HG02588 (cell line): ENCODE data around the gene SERTAD1.

ENCODE experiments used
- ATAC-seq: cut with Tn5 transposase; IDR thresholded peaks from one replicate; pipeline ENCODE4 v1.9.1; 2021; ENCODE audit warnings: mild to moderate bottlenecking, moderate library complexity; ENCODE audit not compliant: unreplicated experiment

Gene SERTAD1

DNA sequence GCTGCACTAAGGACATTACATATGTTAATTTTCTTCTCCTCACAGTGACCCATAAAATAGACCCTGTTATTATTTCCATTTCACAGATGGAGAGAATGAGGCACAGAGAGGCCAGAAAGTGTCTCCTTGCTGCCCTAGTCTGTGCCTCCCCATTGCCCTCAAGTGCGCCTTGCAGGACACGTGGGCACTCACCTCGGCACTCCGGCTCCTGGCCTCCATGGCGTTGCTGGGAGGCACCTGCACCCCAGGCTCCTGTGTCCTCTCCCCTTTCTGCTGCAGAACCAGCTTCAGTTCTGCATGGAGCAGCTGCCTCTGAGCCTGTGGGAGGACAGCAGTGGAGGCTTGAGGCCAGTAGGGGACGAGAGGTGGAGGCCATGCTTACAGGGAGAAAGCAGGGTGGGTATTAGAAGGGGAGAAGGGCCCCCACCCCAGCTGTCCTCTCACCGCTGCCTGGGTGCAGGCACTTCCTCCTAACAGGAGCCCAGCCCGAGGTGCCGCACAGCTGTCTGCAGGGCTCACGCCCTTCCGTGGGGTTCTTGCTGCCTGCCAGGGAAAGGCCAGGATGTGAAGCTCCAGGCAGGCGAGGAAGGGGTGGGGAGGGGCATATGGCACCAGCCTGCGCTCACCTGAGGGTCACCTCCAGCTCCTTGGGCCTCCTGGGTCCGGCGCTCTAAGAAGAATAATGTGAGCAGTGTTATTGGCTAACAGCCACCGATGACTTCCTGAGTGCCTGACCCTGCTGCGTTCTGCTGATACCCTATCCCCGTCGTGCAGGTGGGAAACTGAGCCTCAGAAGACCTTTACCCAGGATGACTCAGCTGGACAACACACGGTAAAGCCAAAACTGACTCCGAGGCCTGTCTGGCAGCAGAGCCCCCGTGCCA, 17.8 kb downstream of the SERTAD1 start:
- no peak for ATAC-seq

DNA sequence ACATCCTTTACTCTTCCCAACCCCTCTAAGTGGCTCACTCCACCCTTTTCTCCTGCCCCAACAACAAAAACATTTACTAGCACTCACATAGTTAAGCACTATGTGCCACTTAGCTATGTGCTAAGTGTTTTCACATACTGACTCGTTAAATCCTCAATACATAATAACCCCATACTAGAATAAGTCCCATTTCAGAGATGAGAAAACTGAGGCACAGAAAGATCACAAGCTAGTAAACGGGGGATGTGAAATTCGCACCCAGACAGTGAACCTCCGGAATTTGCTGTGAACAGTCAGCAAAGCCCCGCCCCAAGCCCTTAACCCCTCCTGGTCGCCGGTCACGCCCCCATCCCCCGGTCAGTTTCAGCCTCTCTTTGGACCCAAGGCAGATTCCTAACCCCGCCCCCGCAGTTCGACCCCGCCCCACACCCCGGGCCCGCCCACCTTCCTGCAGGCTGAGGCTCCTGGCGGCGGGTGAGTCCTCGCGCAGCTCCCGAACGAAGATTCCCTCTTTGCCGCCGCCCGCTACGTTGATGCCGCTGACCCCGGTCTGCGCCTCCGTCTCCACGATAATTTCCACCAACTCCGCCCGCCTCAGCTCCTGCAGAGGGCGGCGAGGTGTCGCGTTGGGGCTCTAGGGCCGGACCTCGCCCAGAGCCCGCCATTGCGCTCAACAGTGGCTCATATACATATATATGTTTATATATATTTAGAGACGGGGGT, 22.4 kb downstream of the SERTAD1 start:
- ATAC-seq, result peak; percentile 68

DNA sequence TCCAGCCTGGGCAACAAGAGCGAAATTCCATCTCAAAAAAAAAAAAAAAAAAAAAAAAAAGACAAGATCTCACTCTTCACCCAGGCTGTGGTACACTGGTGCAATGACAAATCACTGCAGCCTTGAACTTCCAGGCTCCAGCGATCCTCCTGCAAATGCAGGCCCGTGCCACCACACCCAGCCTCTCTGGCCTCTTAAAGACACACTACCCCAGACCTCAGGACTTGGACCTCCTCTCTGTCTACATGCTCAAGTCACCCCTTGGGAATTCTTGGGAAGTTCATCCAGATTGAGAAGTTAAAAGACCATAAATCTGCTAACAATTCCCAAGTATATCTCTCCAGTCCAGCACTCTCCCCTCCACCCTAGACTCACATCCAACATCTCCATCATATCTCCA, 25.2 kb downstream of the SERTAD1 start:
- ATAC-seq, result no peak

DNA sequence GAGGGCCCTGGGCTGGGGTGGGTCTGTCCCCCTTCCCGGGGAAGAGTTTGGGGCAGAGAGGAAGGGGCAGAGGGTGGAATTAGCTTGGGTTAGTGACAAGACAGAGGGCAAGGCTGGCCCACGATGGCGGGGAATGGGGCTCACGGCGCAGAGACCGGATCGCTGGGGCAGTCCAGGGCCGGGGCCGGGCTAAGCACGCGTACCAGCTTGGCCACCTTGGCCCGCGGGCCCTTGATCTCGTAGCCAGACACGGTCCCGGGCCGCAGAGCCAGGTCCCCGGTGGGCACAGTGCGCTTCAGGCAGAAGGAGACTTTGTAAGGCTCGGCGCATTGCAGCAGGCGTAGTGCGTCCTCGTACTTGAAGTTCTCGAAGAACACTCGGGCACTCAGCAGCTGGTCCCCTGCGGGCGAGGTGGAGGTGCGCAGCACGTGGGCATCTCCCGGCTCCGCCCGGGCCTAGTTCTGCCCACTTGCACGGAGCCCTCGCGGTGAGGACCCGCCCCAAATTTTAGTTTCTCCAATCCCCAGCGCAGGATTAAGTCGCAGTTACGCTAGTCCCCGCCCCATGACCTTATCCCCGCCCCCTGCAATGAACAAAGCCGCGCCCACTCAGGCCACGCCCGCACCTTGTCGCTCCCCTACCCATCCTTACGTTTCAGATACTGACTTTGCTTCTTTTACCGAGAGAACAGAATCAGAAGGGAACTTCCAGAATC, 27.2 kb downstream of the SERTAD1 start:
- no peak for ATAC-seq

DNA sequence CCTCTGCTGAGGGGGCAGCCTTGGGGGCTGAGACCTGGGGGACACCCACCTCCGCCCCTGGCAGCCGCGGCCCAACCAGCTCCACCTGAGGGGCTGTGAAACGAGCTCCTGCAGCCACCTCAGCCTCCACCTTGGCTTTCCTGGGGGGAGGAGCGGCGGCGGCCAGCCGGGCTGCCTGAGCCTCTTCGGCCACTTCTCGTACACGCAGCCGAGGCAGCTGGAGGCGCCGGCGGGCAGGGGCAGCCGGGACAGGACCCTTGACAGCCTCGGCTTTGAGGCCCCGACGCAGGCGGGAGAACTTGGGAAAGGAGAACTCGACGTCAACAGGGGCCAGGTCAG, 28.3 kb downstream of the SERTAD1 start:
- ATAC-seq, result no peak

DNA sequence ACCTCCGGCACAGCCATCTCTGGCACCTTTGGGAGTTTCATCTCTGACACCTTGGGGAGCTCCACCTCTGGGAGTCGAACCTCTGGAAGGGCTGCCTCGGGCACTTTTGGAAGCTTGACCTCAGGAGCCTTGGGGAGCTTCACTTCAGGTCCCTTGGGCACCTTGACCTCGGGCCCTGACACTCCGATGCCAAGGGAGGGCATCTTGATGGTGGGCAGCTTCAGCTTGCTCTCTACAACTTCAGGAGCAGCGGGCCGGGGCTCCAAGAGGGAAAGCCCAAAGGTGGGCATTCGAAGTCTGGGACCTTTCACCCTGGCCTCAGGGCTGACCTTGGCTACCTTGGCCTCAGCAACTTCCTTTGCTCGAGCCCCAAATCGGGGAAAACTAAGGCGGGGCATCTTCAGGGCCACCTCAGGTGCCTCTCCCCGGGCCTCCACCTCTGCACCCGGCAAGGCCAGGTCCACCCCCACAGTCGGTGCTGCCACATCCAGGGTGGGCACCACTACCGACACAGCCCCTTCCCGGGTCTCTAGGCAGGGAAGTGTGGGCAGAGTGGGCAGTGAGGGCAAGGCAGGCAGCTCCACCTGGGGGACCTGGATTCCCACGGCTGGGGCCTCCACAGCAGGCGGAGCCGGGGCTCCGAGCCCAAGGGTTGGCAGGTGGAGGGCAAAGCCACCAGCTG, 28.8 kb downstream of the SERTAD1 start:
- ATAC-seq, result no peak

DNA sequence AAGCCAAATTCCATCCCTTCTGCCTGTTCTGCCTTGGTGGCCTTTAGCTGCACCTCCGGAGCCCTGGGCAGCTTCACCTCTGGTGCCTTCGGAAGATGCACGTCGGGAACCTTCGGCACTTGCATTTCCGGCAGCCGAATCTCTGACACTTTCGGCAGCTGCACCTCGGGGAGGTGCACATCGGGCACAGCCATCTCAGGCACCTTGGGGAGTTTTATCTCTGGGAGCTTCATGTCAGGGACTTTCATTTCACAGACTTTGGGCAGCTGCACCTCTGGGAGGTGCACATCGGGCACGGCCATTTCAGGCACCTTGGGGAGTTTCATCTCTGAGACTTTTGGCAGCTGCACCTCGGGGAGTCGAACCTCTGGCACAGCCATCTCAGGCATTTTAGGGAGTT, 29.8 kb downstream of the SERTAD1 start:
- ATAC-seq, result no peak

DNA sequence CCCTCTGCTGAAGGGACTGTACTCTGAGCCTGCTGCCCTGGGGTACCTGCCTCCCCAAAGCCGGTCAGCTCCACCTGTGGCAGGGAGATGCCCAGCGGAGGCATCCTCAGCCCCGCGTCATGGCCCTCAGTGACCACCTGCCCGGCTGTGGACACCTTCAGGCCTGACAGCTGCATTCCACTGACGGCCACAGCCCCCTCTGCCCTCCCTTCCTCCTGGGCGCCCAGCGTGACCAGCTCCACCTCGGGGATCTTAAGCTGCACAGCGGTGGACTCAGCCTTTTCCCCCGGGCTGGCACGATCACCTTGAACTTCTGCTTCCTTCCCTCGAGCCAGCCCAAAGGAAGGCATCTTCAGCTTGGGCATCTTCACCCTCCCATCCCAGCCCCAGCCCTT, 31.0 kb downstream of the SERTAD1 start:
- no peak for ATAC-seq

DNA sequence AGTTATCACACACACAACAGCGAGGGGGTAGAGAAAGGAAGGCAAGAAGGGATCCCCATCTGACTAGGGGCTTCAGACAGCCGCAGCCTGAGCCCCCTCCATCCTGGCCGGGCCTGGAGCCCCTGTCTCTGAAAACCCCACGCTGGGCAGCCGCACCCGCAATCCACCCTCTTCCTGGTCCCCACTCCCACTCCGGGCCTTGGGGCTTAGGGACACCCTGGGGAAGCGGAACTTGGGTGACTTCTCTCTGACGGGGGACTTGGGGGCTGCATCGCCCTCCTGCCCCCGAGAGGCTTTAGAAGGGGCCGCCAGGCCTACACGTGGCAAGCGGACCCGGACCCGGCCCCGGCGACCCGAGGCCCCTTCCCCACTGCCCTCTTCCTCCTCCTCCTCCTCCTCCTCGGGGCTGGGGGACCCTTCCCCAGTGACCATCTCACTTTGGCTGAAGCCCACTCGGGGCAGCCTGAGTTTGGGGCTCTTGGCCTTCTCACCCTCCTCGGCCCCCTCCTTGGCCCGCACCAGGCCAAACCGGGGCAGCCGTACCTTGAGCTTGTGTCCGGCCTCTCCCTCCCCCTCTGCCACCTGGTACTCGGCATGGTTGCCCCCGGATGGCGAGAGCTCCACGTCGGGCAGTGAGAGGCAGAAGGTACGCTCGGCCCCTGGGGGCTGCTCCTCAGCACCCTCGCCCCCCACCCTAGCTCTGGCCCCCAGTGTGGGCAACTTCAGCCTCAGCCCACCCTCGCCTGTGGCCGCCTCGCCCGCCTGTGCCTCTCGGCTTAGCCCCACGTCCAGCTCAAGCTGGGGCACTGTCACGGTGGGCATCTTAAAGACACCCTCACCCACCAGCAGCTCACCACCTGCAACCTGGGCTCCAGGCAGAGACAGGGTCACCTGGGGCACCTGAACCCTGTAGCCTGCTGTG, 31.6 kb downstream of the SERTAD1 start:
- ATAC-seq, result no peak

DNA sequence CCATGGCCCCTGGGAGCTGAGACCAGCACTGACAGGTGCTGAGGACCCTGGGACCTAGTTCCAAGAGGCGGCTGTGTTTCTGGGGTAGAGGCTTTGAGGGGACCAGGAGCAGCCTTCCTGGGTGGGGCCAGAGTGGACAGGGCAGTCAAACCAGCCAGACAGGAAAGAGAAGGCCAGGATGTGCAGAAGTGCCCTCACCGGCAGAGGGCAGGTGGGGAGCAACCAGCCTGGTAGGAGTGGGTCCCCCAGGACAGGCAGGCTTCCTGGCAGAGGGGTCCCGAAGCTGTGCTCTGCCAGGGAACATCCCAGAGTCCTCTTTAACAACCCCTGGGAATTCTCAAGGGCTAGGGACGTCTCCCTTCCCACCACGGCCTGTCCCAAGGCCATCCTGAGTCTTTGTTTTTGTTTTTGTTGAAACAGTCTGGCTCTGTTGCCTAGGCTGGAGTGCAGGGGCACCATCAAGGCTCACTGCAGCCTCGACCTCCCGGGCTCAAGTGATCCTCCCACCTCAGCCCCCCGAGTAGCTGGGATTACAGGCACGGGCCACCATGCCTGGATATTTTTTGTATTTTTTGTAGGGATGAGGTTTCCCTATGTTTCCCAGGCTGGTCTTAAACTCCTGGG, 32.8 kb downstream of the SERTAD1 start:
- ATAC-seq, result no peak

DNA sequence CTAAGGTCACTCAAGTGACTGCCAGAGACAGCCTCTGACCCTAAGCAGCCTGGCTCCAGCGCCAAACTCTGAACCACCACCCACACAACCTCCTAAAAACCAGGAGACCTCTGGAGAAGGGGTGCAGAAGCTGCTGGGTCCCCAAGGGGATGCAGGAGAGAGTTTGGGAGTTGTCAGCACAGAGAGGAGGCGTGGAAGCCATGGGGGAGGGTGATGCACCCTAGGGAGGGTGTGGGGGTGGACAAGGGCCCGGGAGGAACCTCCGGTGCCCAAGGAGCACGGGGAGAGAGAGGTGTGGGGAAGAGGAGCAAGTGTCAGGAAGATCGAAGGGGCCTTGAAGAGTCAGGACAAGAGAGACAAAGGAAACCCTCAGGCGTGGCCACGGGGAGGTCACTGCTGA, 33.7 kb downstream of the SERTAD1 start:
- no peak for ATAC-seq

DNA sequence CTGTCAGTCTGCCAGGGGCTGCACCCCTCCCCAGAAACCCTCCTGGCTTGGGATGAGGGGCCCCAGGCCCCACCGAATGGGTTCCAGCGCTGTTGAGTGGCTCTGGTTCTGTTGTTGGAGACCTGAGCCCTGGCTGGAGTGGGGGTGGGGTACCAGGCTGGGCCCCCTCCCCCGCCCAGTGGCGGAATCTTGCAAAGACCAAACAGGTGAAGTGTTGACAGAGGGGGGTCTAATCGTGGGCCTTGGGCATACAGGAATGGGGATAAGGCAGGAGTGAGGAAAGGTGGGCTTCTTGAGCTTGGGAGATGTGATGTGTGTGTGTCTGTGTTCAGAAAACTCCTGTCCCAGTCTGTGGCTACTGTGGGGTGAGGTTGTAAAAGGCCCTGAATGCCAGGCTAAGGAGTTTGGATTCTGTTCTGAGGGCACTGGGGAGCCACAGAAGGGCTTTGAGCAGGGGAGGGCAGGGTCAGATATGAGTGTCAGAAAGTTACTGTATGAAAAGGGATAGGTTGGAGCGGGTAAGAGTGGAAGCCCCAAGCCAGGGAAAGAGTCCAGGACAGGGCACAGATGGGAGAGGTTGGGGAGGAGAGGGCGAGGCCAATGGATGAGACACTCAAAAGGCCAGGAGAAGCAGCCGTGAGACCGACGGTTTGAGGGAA, 35.6 kb downstream of the SERTAD1 start, which contains the start of gene HIPK4:
TSS of gene HIPK4 (minus strand) at position 98 of the 659 bp plus-strand sequence. CDS start 279 bp downstream, outside the sequence.
- no peak for ATAC-seq

DNA sequence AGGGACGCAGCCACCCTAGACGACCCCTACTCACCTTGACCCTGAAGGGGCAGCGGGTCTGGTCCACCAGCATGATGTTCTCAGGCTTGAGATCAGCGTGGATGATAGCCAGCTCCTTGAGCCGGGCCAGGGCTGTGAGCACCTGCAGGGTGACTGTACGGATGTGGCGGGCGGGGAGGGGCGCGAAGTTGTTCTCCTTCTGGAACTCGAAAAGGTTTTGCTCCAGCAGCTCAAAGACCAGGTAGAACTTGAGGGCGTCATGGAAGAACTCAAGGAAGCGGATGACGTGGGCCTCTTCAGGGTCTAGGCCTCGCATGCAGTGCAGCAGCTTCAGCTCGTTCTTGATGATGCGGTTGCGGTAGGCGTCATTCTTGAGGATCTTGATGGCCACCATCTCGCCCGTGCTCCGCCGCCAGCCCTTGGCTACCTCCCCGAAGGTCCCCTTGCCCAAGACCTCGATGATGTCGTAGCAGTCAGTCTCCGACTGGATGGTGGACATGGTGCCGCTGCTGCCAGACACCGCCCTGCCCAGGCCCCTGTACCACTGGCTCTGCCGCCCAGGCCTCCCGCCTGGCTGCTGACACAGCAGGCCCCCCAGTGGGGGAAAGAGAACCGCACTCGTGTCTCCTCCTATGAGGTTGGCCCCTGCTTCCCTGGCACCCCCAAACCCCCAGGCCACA, 36.2 kb downstream of the SERTAD1 start:
- ATAC-seq, result no peak

DNA sequence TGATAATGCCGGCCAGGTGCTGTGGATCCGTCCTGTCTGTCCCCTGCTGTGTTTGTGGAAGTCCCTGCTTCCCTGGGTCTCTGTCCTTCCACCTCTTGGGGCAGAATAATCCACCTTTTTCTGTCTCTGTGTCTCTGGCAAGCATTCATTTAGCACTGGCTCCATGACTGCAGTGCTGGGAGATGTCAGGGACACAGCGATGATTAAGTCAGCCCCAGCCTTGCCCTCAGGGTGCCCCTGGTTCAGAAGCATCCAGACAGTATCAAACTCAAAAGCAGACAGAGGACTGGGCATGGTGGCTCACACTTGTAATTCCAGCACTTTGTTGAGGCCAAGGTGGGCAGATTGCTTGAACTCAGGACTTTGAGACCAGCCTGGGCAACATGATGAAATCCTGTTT, 37.3 kb downstream of the SERTAD1 start:
- no peak for ATAC-seq

DNA sequence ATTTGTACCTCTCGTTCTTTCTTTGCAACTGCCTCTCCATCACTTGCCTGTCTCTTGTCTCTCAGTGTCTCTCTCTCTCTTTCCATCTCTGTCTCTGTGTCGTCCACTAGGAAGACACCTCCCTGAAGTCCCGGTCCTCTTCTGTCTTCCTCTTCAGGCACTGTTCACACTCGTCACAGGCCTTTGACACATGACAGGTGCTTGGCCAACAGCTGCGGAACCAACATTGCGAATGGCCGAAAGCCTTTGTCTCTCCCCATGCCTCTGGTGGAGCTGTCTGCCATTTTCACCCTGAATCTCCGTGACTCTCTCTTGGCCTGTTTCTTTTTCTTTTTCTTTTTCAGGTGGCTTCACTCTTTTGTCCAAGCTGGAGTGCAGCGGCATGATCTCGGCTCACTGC, 38.6 kb downstream of the SERTAD1 start:
- no peak for ATAC-seq

DNA sequence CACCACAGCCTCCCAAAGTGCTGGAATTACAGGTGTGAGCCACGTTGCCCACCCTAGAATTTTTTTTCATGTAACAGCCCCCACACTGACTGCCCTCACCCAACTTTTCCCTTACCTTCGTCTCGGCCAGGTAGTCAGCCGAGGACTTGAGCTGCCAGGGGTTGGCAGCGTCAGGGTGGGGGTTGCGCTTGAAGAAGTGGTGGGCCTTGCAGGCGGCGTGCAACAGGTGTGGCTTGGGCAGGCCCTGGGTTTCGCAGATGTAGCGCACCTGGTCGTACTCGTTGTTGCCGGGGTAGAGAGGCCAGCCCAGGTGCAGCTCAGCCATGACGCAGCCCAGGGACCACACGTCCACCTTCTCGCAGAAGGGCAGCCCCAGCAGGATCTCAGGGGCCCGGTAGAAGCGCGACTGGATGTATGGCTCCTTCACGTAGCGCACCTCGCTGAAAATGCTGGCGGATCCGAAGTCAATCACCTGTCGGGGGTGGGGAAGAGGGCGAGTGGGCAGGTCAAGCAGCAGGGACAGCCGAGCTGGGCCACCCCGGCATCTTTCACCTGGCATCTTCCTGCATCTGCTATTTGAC, 42.0 kb downstream of the SERTAD1 start:
- no peak for ATAC-seq

DNA sequence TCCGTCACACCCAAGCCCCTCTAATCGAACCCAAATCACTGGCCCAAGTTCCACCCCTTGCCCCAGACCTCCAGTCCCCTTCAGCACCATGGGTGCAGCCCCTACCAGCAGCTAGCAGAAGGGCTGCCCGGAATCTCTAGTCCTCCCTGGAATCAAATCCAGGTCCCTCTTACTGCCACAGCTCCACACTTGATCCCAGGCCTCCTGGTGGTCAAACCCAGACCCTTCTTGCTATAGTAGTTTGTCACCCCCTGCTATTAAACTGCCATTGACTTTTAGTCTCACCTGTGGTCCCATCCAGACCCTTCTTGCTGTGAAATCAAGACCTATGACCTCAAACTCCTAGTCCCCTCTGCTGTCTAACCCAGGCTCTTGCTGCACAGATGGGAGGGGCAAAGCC, 44.5 kb downstream of the SERTAD1 start:
- ATAC-seq, result no peak
